Measurements from ENCODE around the gene CLEC10A. TPM values are rescaled to one million over a fixed set of nuclear protein-coding genes. Genes with fewer than 3 reads are reported as not detected.
"Not testable (repeated sequence)": the region's sequence is repeated elsewhere in the genome, so short reads cannot be mapped to it uniquely, and the experiment has no call there.

The CLEC10A gene
- total RNA-seq, 1 donor, result not detected

DNA sequence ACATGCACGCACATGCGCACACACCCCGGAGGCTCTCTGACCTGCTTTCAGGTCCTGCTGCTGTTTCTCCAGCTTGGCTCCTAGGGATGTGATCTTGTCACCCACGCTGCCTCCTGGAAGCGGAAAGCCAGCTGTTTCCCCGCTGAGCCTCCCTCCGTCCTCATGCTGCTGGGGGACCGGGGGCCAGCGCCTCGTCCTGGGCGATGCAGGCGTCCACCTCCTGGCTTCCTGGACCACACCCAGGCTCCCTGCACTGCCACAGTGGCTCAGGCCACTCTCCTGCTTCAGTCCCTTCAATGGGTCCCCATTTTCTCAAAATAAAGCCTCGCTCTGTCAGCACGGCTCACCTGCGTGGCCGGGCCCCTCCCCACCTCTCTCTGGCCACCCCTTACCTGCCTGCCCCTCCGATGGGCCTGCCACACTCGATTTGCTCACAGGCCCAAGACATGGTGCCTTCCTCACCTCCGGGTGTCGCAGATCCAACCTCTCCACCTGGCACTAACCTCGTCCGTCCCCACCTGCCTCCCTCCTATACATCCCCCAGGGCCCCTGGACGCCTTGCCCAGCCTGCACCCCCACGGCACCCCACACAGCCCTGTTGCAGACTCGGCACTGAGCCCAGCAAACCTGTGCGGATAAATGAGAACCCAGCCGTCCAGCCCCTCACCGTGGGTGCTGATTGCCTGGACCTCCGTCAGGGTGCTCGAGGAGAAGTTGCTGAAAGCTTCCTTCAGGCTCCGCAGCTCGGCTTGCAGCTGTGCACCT is 27.9 kb upstream of the CLEC10A start:
- TF ChIP-seq, protein P1, sequence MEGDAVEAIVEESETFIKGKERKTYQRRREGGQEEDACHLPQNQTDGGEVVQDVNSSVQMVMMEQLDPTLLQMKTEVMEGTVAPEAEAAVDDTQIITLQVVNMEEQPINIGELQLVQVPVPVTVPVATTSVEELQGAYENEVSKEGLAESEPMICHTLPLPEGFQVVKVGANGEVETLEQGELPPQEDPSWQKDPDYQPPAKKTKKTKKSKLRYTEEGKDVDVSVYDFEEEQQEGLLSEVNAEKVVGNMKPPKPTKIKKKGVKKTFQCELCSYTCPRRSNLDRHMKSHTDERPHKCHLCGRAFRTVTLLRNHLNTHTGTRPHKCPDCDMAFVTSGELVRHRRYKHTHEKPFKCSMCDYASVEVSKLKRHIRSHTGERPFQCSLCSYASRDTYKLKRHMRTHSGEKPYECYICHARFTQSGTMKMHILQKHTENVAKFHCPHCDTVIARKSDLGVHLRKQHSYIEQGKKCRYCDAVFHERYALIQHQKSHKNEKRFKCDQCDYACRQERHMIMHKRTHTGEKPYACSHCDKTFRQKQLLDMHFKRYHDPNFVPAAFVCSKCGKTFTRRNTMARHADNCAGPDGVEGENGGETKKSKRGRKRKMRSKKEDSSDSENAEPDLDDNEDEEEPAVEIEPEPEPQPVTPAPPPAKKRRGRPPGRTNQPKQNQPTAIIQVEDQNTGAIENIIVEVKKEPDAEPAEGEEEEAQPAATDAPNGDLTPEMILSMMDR (IDR thresholded peaks at IDR 0.05; ENCODE audit: insufficient read depth, low read depth, low read length), result no peak
- DNase-seq (ENCODE audit: low read depth), result no peak
- H3K4me3 ChIP-seq (ENCODE audit: low read depth, low read length), result no peak overlapping the region

DNA sequence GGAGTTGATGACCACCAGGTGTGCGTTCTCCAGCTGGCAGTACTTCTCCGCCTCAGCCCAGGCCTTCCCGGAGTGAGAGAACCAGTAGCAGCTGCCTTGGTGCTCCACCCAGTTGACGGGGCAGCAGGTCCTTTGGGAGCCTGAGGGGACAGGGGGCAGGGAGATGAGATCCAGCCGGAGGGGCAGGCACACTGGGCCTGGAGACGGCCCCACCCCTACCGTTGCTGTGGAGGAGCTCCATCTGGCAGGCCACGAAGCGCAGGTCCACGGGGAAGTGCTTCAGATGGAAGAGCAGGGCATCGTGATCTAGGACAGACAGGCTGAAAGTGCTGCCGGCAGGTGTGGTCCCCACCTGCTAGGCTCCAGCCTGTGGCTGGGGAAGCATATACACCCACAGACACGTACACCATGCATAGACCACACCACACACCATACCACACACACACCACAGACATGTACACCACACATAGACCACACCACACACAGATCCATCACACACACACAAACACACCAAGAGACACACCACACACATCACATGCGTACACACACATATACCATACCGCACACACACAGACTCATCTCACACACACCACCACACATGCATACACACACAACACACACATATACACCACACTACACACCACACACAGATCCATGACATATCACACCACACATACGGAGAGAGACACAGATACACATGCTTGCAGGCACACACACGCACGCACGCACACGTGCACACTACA is 27.1 kb upstream of the CLEC10A start:
- no peak overlapping the region for H3K4me3 ChIP-seq (ENCODE audit: low read depth, low read length)
- TF ChIP-seq, protein P1 (IDR thresholded peaks at IDR 0.05; ENCODE audit: insufficient read depth, low read depth, low read length), result no peak
- DNase-seq (ENCODE audit: low read depth), result no peak

DNA sequence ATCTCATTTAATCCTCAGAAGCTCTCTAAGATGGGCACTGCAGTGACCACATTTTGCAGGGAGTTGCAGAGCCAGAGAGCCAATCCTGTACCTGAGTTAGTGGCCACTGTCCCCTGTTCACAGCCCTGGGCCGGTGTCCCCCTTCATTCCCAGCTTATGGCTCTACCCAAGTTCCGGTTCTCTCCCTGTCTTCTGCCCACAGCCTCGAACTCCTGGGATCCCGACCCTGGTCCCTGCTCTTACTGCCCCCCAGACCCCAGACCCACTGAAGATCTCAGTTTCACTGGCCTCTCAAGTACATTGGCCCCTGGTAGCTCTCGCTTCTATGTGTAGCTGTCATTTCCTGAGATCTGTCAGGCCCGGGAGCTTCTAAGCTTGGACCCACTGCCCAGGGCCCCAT is 22.4 kb upstream of the CLEC10A start:
- TF ChIP-seq, protein P1 (IDR thresholded peaks at IDR 0.05; ENCODE audit: insufficient read depth, low read depth, low read length), result no peak
- DNase-seq (ENCODE audit: low read depth), result no peak
- H3K4me3 ChIP-seq (ENCODE audit: low read depth, low read length), result no peak overlapping the region

DNA sequence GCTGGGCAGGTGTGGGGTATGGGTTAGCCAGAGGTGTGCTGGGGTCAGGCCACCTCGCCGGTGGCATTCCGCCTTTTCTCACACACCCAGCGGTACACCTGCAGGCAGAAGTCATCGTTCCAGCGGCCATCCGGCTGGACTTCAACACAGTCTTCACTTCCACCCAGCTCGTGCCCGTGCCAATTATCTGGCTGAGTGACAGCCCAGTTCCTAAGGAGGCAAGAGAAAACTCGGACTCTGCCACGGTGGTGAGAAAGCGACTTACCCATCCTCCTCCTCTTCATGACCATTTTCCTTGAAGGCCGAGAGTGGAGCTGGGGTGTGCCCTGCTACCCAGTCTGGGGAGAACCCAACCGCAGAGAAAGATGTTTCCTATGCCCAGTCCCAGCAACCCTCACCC is 21.5 kb upstream of the CLEC10A start:
- H3K4me3 ChIP-seq (ENCODE audit: low read depth, low read length), result no peak overlapping the region
- TF ChIP-seq, protein P1 (IDR thresholded peaks at IDR 0.05; ENCODE audit: insufficient read depth, low read depth, low read length), result no peak

DNA sequence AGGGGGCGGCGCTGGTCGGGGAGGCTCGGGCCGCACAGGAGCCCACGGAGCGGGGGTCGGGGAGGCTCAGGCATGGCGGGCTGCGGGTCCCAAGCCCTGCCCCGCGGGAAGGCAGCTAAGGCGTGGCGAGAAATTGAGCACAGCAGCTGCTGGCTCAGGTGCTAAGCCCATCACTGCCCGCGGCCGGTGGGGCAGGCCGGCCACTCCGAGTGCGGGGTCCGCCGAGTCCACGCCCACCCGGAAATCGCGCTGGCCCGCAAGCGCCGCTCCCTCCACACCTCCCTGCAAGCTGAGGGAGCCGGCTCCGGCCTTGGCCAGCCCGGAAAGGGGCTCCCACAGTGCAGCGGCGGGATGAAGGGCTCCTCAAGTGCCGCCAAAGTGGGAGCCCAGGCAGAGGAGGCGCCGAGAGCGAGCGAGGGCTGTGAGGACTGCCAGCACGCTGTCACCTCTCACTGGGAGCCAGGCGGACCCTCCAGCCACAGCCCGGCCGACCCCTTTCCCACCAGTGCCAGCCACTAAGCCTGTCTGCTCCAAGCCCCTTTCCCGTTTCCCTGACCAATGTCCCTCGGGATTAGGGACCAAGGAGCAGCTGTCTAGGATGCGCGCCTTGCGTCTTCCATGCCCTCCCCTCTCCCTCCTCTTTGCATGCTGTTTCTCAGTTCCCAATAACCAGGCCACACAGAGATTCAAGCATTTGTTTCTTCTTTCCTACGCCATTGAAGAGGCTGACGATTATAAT is 20.8 kb upstream of the CLEC10A start:
- H3K4me3 ChIP-seq (ENCODE audit: low read depth, low read length); DNase-seq (ENCODE audit: low read depth): not testable (repeated sequence)

More for the DNA sequence above, 21.5 kb upstream of the CLEC10A start:
- no peak for DNase-seq (ENCODE audit: low read depth)

DNA sequence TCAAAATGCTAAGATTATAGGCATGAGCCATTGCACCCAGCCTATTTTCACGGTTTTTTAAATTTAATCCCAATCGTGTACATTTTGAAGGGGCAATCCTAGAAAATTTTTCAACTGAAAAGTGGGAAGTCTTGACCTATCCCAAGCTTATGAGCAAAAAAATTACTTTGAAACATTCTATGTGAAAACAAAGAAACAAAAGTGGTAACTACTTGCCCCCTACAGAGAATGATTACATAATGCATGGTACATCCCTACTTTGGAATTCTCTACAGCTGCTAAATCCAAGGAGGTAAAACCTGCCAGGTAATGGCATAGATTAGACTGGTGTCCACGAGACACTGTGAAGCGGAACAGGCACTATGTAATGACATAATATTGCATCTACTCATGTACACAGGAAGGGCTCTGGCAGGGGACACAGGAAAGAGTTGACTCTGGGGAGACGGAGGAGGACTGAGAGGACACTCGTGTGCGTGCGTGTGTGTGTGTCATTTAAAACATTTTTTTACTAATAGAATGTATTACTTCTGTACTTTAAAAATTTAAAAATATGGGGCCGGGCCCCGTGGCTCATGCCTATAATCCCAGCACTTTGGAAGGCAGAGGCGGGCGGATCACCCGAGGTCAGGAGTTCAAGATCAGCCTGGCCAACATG is 18.9 kb upstream of the CLEC10A start:
- TF ChIP-seq, protein P1 (IDR thresholded peaks at IDR 0.05; ENCODE audit: insufficient read depth, low read depth, low read length), result no peak
- no peak overlapping the region for H3K4me3 ChIP-seq (ENCODE audit: low read depth, low read length)
- no peak for DNase-seq (ENCODE audit: low read depth)

Measured in fibroblast of villous mesenchyme (primary cell).